ENCODE measurements around the gene CYP46A1. TPM values are rescaled to one million over a fixed set of nuclear protein-coding genes. Genes with fewer than 3 reads are reported as not detected.
A peak's percentile ranks its signal among the peaks of the same experiment; 100 is the strongest.

The CYP46A1 gene
- total and polyA plus RNA-seq, 12 donors, result 0.67 to 5.9 (median 2.1) TPM

DNA sequence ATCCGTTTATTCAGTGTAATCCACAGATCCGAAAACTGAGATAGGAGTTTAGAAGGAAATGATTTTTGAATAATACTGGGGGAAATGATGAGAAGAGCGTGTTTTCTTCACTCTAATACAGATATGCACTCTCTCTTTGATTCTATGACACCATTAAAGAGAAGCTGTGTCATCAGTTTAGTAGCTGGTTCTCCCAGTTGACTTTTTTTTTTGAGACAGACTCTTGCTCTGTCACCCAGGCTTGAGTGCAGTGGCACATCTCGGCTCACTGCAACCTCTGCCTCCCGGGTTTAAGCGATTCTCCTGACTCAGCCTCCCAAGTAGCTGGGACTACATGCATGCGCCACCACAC lies 60.8 kb downstream of the CYP46A1 start:
- H3K36me3 ChIP-seq (replicated peaks in 1 of 2), result no peaks in the 10 kb centered on the region
- no peak overlapping the region for H3K4me3 ChIP-seq
- TF ChIP-seq, protein P1, sequence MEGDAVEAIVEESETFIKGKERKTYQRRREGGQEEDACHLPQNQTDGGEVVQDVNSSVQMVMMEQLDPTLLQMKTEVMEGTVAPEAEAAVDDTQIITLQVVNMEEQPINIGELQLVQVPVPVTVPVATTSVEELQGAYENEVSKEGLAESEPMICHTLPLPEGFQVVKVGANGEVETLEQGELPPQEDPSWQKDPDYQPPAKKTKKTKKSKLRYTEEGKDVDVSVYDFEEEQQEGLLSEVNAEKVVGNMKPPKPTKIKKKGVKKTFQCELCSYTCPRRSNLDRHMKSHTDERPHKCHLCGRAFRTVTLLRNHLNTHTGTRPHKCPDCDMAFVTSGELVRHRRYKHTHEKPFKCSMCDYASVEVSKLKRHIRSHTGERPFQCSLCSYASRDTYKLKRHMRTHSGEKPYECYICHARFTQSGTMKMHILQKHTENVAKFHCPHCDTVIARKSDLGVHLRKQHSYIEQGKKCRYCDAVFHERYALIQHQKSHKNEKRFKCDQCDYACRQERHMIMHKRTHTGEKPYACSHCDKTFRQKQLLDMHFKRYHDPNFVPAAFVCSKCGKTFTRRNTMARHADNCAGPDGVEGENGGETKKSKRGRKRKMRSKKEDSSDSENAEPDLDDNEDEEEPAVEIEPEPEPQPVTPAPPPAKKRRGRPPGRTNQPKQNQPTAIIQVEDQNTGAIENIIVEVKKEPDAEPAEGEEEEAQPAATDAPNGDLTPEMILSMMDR (IDR thresholded peaks at IDR 0.05), result no peak
- no peak for TF ChIP-seq POLR2A (IDR thresholded peaks at IDR 0.05)
- H3K27me3 ChIP-seq, result no peaks in the 10 kb centered on the region
- no peak for DNase-seq
- peaks cover 16 to 20% of the 10 kb centered on the region in 2 donors for H3K4me1 ChIP-seq (replicated peaks in 1 of 2)
- H3K9me3 ChIP-seq (replicated peaks in 1 of 3), result no peaks in the 10 kb centered on the region
- WGBS, 4 donors, result 84 to 90% (median 85%) methylated on average over 7 of the region's 7 CpGs
- intact Hi-C loops (cut with DNase I), result no loop called here
- H3K27ac ChIP-seq, result peak overlapping the region in 1 of 5 donors; percentile 81

DNA sequence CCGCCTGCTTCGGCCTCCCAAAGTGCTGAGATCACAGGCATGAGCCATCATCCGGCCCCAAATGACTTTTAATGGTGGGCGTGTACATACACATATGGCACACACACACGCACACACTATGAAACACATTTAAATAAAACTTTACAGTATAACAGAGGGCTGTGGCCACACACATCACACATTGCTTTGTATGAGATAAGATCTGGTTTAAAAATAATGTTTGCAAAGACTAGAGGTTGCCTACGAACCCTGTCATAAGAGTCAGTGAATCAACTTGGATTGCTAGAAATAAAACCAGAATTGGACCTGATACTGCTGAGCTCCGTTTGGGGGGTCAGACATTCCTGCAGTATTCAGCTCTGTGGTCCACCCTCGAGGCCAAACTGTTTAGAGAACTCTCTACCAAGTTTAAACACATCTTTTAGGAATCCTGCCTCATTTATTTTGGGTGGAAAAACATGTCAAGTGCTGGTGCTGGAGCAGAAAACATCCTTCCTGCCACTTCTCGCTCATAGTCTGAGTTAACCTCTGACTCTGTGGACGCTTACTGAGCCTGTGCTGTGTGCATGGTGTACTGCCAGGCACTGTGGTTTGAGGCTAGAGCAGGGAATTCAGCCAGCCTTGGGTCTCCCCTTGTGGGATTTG lies 61.3 kb downstream of the CYP46A1 start:
- TF ChIP-seq, protein P1 (IDR thresholded peaks at IDR 0.05), result no peak
- TF ChIP-seq POLR2A (IDR thresholded peaks at IDR 0.05), result no peak
- WGBS, 4 donors, result 57 to 62% (median 60%) methylated on average over 10 of the region's 10 CpGs
- intact Hi-C loops (cut with DNase I), result no loop called here
- Histone ChIP-seq H3K27ac (peak overlapping the region in 1 of 5 donors; percentile 81), H3K36me3 (replicated peaks in 1 of 2) (no peaks in the 10 kb centered on the region), H3K27me3 (no peaks in the 10 kb centered on the region), H3K4me1 (replicated peaks in 1 of 2) (peaks cover 21 to 25% of the 10 kb centered on the region in 2 donors), H3K9me3 (replicated peaks in 1 of 3) (no peaks in the 10 kb centered on the region), H3K4me3 (no peak overlapping the region)
- DNase-seq, result no peak

DNA sequence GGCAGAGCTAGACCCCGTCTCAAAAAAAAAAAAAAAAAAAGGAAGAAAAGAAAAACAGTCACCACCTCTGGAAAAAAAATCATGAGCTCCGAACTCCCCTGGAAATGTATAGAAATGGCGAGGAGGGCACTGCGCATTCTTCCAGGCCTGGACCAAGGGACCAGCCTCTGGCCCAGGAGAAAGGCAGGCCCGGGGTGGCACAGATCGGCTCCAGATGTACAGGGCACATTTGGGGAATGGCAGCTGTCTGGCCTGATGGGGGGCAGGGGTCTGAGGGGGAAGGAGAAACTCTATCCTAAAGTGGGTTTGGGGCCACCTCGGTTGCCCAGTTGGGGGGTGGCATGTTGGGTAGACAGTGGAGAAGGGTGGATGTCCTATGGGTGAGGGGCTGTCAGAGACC lies 63.1 kb downstream of the CYP46A1 start:
- DNase-seq, result peak in 1 of 7 donors; percentile 15
- H3K36me3 ChIP-seq (replicated peaks in 1 of 2), result no peaks in the 10 kb centered on the region
- no peak overlapping the region for H3K4me3 ChIP-seq
- intact Hi-C loops (cut with DNase I), result no loop called here
- WGBS, 4 donors, result 54 to 81% (median 72%) methylated on average over 6 to 7 of the region's 7 CpGs
- TF ChIP-seq, protein P1 (IDR thresholded peaks at IDR 0.05), result no peak
- no peak for TF ChIP-seq POLR2A (IDR thresholded peaks at IDR 0.05)
- peaks cover 25 to 35% of the 10 kb centered on the region in 2 donors for H3K4me1 ChIP-seq (replicated peaks in 1 of 2)
- no peaks in the 10 kb centered on the region for H3K9me3 ChIP-seq (replicated peaks in 1 of 3)
- no peaks in the 10 kb centered on the region for H3K27me3 ChIP-seq
- H3K27ac ChIP-seq, result peak overlapping the region in 2 of 5 donors; percentile 7 to 9

DNA sequence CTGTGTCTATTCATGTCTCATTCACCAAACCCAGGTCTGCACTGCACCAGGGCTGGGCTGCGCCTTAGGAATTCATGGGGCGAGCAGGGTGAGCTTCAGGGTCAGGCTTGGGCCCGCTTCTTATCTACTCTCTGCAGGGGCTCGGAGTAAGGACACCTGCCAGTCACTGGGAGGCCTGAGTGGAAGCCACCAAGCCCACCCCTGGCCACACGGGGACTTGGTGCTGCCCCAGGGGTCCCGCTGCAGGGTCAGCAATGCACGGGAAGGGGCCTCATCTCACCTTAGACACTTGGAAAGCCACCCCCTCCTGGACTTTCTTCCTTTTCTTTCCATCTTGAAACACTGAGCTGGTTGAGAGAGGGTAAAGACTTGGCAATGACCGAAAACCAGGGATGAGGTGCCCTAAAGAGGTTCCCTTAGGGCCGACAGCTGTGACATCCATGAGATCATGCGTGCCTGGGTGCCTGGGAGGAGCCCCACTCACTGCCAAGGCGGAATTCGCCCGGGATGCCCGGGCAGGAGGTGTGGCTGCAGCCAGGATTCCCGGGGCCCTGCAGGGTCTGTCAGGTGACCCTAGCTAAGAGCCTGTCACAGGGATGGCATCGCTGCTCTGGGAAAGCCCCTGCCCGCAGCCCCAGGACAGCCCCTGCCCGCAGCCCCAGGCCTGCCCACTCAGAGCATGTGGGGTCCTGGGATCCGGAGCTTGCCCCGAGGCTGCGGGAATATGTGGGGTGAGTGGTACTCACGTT lies 63.7 kb downstream of the CYP46A1 start:
- Histone ChIP-seq H3K27me3 (no peaks in the 10 kb centered on the region), H3K4me3 (no peak overlapping the region), H3K4me1 (replicated peaks in 1 of 2) (peaks cover 31 to 41% of the 10 kb centered on the region in 2 donors), H3K27ac (peak overlapping the region in 1 of 5 donors; percentile 7), H3K9me3 (replicated peaks in 1 of 3) (no peaks in the 10 kb centered on the region), H3K36me3 (replicated peaks in 1 of 2) (no peaks in the 10 kb centered on the region)
- intact Hi-C loops (cut with DNase I), result no loop called here
- 91 to 94% (median 93%) methylated on average over 7 to 22 of the region's 22 CpGs for WGBS, 4 donors
- no peak for TF ChIP-seq POLR2A (IDR thresholded peaks at IDR 0.05)
- TF ChIP-seq, protein P1 (IDR thresholded peaks at IDR 0.05), result no peak
- DNase-seq, result peak in 1 of 7 donors; percentile 19
